ENCODE measurements around the gene ARPC1A. TPM values are rescaled to one million over a fixed set of nuclear protein-coding genes. Genes with fewer than 3 reads are reported as not detected.
A peak's percentile ranks its signal among the peaks of the same experiment; 100 is the strongest.
"Not testable (repeated sequence)": the region's sequence is repeated elsewhere in the genome, so short reads cannot be mapped to it uniquely, and the experiment has no call there.

The ARPC1A gene
- total RNA-seq, 1 experiment from 2014 or later = 253 TPM

- intact Hi-C loops (cut with micrococcal nuclease; ENCODE audit: unreplicated experiment) (no loop called here), in situ Hi-C loops (cut with HindIII; ENCODE audit: low pct_unique_long_range_greater_than_20kb, low sequenced_read_pairs) (no loop called here)
- Histone ChIP-seq H3K27ac (ENCODE audit: low read length) (no peak overlapping the region), H3K27me3 (ENCODE audit: control insufficient read depth, insufficient read depth, low read length) (no peaks in the 10 kb centered on the region), H3K36me3 (ENCODE audit: control insufficient read depth, insufficient read depth, low read length) (peaks cover 2% of the 10 kb centered on the region; the same call in 1 of the 2 replicates), H3K4me3 (ENCODE audit: low read depth in 2 of 2, low read length in 2 of 2) (no peak overlapping the region), H3K4me1 (ENCODE audit: control insufficient read depth, insufficient read depth, low read length) (peaks cover 8% of the 10 kb centered on the region; the same call in 1 of the 2 replicates), H3K9me3 (ENCODE audit: control insufficient read depth, insufficient read depth, low read depth, low read length) (no peaks in the 10 kb centered on the region)
- POLR2A ChIA-PET = no interaction called here
- no peak for ATAC-seq
- CTCF ChIA-PET = no interaction called here
- TF ChIP-seq REST (IDR thresholded peaks at IDR 0.05; ENCODE audit: insufficient read depth in 1 of 2, low read depth in 2 of 2, low read length in 1 of 2) = no peak
- TF ChIP-seq, protein P1, sequence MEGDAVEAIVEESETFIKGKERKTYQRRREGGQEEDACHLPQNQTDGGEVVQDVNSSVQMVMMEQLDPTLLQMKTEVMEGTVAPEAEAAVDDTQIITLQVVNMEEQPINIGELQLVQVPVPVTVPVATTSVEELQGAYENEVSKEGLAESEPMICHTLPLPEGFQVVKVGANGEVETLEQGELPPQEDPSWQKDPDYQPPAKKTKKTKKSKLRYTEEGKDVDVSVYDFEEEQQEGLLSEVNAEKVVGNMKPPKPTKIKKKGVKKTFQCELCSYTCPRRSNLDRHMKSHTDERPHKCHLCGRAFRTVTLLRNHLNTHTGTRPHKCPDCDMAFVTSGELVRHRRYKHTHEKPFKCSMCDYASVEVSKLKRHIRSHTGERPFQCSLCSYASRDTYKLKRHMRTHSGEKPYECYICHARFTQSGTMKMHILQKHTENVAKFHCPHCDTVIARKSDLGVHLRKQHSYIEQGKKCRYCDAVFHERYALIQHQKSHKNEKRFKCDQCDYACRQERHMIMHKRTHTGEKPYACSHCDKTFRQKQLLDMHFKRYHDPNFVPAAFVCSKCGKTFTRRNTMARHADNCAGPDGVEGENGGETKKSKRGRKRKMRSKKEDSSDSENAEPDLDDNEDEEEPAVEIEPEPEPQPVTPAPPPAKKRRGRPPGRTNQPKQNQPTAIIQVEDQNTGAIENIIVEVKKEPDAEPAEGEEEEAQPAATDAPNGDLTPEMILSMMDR (IDR thresholded peaks at IDR 0.05) = no peak
- no peak for TF ChIP-seq TCF7L2 (IDR thresholded peaks at IDR 0.05; ENCODE audit: low read depth, low read length)
- TF ChIP-seq SIN3A (IDR thresholded peaks at IDR 0.05; ENCODE audit: borderline replicate concordance, insufficient read depth, low read depth, low read length) = no peak
- no peak for TF ChIP-seq POLR2AphosphoS5 (IDR thresholded peaks at IDR 0.05; ENCODE audit: low read depth, low read length)
- no peak for DNase-seq (ENCODE audit: low read depth, low spot score)
- BruUV-seq (replicated peaks) = no TSS peak
These were observed 5.3 kb upstream of the ARPC1A start for GRCh38 chr7:99320371-99320770.

DNA sequence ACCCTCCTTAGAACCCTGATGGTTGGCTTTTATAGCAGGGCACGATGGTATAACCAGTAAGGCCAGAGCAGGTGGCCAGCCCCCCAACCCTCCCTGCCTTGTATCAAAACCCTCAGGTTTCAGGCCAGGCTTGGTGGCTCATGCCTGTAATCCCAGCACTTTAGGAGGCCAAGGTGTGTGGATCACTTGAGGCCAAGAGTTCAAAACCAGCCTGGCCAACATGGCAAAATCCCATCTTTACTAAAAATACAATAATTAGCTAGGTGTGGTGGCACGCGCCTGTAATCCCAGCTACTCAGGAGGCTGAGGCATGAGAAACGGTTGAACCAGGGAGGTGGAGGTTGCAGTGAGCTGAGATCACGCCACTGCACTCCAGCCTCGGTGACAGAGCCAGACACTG lies 3.0 kb upstream of the ARPC1A start:
- H3K4me3 ChIP-seq (ENCODE audit: low read depth in 2 of 2, low read length in 2 of 2); H3K27ac ChIP-seq (ENCODE audit: low read length); ATAC-seq; H3K36me3 ChIP-seq (ENCODE audit: control insufficient read depth, insufficient read depth, low read length); H3K27me3 ChIP-seq (ENCODE audit: control insufficient read depth, insufficient read depth, low read length); BruUV-seq (replicated peaks); H3K9me3 ChIP-seq (ENCODE audit: control insufficient read depth, insufficient read depth, low read depth, low read length); DNase-seq (ENCODE audit: low read depth, low spot score); CTCF ChIA-PET; intact Hi-C loops (cut with micrococcal nuclease; ENCODE audit: unreplicated experiment); in situ Hi-C loops (cut with HindIII; ENCODE audit: low pct_unique_long_range_greater_than_20kb, low sequenced_read_pairs): not testable (repeated sequence)
- POLR2A ChIA-PET = interaction anchor here (0.6 kb wide), 1 partner anchor 261 kb away, joined by 3 read pairs; no protein-coding TSS in a partner anchor
- peaks cover 13% of the 10 kb centered on the region for H3K4me1 ChIP-seq (ENCODE audit: control insufficient read depth, insufficient read depth, low read length)

DNA sequence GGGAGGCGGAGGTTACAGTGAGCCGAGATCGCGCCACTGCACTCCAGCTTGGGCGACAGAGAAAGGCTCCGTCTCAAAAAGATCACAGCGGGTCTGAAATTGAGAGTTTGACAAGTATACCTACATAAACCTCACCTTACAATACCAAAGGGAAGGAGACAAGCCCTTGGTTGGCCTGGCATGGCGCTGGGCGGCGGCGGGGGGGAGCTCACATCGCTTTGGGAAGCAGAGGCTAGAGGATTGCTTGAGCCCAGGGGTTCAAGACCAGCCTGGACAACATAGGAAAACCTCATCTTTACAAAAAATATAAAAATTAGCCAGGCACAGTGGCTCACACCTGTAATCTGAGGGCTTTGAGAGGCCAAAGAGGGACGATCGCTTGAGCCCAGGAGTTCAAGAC lies 1.1 kb upstream of the ARPC1A start:
- DNase-seq (ENCODE audit: low read depth, low spot score) = no peak
- POLR2A ChIA-PET = no interaction called here
- H3K4me1 ChIP-seq (ENCODE audit: control insufficient read depth, insufficient read depth, low read length) = peaks cover 16% of the 10 kb centered on the region
- in situ Hi-C loops (cut with HindIII; ENCODE audit: low pct_unique_long_range_greater_than_20kb, low sequenced_read_pairs) = no loop called here
- H3K4me3 ChIP-seq (ENCODE audit: low read depth in 2 of 2, low read length in 2 of 2) = peak overlapping the region in 1 of 2 experiments; percentile 87; a peak in 3 of 4 replicates
- TF ChIP-seq REST (IDR thresholded peaks at IDR 0.05; ENCODE audit: insufficient read depth in 1 of 2, low read depth in 2 of 2, low read length in 1 of 2) (no peak), POLR2AphosphoS5 (IDR thresholded peaks at IDR 0.05; ENCODE audit: low read depth, low read length) (no peak), TCF7L2 (IDR thresholded peaks at IDR 0.05; ENCODE audit: low read depth, low read length) (no peak), SIN3A (IDR thresholded peaks at IDR 0.05; ENCODE audit: borderline replicate concordance, insufficient read depth, low read depth, low read length) (no peak)
- TF ChIP-seq, protein P1 (IDR thresholded peaks at IDR 0.05) = no peak
- peak overlapping the region; percentile 99 for H3K27ac ChIP-seq (ENCODE audit: low read length)
- H3K36me3 ChIP-seq (ENCODE audit: control insufficient read depth, insufficient read depth, low read length) = peaks cover 4% of the 10 kb centered on the region; the same call in 1 of the 2 replicates
- H3K27me3 ChIP-seq (ENCODE audit: control insufficient read depth, insufficient read depth, low read length) = no peaks in the 10 kb centered on the region
- ATAC-seq = no peak
- intact Hi-C loops (cut with micrococcal nuclease; ENCODE audit: unreplicated experiment) = no loop called here
- CTCF ChIA-PET = no interaction called here
- BruUV-seq (replicated peaks) = no TSS peak
- no peaks in the 10 kb centered on the region for H3K9me3 ChIP-seq (ENCODE audit: control insufficient read depth, insufficient read depth, low read depth, low read length)
